ENCODE measurements around the gene ASCL5.

ASCL5 gene

DNA sequence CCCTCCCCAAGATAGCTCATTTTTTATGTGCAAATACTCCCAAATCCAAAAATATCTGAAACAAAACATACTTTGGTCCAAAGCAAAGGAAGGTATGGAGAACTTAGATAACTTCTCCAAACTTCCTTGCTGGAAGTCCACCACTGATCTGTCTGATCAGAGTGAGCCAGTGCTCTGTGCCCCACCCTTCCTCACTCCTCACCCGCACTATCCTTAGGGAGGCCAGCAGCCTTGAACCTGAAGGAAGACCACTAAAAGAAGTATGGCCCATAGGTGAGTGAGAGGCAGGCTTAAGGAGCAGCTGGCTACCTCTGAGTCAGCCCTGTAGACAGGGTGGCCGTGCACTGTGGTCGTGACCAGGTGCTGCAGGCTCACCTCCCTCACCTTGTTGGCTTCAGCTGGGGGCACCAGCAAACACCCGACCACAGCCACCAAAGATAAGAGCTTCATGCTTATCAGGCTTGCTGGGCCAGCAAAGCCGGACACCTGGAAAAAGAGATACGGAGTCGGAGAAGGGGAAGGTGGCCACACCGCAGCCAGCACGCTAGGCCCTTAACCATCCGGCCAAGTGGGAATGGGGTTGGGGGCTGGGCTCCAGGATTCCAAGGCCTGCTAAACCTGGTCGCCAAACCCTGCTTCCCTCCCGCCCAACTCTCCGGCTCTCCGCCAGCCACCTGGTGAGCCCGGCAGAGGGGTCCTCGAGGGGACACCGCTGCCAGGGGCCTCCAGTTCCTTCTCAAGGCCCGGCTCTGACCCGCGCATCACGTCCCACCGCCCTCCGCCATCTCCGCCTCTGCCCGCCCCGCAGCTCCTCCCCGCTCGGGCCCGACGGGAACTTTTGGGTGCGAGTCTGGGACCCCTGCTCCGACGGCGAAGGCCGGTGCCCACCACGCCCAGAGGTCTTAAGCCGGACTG, 26.7 kb upstream of the ASCL5 start:
- DNase-seq = no peak

DNA sequence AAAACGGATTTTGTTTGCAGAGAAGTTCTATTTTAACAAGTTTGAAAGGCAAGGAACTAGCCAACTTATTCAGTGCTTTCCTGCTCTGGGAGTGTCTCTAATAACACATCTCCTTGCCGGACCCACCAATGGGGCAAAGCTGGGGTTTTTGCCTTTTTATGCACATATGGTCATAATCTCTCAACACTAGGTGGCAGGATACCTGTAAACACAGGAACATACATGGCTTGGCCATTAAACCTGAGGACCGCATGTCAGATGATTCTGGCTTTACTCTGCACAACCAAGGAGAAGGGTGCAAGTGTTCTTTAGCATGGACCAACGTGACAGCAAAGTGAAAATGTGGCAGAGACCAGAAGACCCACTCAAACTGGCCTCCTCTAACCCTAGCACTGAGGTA, 22.4 kb upstream of the ASCL5 start:
- DNase-seq = no peak

DNA sequence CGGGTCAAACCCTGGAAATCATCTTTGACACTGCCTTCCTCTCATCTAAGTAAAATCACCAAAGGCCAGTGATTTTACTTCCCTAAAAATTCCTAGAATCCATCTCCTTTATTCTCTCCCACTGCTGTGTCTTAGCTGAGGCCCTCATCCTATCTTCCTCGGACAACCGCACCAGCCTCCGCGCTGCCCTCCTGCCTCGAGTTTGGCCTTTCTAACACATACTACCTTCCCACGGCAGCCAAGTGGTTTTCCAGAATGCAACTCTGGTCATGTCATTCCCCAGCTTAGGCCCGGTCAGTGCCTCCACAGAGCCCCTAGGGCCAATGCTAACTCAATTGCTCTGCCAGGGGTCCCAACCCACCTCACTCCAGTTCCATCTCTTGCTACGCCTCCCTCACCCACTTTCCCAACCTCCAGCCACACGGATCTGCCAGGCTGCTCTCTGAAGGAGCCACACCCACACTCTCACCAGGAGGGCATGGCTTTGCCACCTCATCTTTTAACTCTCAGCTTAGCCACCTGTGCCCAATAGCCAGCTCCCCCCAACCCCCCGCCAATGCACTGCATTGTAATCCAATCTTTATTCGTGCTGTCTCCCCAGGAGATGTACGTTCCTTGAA, 20.5 kb upstream of the ASCL5 start:
- no peak for DNase-seq

DNA sequence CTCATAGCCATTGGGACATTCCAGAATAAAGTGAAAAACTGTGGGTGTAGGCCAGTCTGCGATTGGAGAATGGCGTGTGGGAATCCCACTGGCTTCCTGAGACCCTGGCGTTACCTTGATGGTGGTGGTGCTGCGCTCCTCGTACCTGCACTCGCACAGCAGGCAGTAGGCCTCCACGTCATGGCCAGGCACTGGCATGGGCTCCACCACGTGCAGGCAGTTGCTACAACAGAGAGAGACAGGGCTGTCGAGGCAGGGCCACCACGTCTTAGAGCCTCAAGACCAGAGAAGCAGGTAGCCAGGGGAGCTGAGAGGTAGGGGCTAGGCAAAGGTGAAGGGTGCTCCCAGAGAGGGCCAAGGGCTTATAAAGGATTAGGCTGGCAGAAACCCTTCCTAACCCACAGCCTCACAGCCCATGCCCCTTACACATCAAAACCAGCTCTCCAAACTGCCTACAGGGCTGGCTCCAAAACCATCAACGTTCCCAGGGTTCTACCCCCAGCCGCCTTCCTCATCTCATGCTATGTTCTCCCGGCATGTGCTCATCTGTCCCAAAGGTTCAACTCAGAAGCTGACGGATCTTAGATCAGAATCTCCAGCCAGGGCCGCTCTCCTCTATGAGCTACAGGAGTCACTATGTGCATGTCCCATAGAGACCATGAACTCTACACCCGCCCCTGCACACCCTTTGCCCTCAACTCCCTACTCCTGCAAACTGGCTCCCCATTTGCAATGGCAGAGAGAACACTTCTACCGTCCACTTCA, 19.8 kb upstream of the ASCL5 start:
- DNase-seq = no peak

DNA sequence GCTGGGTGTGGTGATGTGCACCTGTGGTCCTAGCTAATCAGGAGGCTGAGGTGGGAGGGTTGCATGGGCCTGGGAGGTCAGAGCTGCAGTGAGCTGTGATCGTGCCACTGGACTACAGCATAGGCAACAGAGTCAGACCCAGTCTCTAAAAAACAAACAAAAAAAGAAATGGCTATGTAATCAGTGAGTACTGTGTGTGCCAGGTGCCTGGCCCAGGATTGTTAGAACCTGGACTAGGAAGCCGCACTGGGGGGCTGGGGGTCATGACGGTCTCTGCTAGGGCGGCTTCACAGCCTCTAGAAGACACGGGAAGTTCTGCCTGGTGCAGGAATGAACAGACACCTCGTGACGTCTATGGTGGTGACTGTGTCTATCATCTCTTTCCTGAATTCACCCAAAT, 18.8 kb upstream of the ASCL5 start:
- no peak for DNase-seq

DNA sequence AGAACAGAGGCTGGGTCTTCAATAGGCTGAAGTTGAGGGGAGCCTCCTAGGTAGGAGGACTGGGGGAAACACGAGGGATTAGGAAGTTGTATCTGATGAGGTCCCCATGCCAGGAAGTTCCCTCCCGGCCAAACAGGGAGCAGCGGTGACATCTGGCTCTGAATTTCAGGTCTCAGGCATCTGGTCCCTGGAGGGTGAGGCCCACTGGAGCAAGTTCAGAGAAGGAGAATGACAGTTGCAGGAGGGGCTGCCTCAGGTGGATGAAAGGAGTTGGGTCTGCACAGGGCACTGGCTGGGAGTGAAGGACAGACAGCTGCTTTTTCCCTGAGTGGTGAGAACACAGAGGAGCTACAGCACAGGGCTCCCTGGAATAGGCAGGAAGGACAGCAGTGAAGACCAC, 18.1 kb upstream of the ASCL5 start:
- no peak for DNase-seq

DNA sequence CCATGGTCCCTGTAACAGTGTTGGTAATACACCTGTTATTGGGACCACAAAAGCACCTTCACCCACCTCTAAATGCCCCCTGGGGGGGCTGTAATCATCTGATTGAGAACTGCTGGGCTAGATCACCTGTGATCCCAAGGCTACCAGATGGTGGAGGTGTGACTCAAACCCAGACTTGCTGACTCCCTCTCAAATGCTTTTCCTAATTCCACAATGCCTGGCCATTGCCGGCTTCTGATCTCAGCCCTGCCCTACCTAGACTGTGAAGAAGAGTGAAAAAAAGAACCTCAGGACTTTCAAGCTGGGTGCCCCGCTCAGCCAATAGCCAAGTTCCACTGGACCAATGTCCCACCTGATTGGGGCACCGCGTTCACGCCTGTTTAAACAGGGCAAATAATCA, 17.7 kb upstream of the ASCL5 start:
- DNase-seq = no peak

DNA sequence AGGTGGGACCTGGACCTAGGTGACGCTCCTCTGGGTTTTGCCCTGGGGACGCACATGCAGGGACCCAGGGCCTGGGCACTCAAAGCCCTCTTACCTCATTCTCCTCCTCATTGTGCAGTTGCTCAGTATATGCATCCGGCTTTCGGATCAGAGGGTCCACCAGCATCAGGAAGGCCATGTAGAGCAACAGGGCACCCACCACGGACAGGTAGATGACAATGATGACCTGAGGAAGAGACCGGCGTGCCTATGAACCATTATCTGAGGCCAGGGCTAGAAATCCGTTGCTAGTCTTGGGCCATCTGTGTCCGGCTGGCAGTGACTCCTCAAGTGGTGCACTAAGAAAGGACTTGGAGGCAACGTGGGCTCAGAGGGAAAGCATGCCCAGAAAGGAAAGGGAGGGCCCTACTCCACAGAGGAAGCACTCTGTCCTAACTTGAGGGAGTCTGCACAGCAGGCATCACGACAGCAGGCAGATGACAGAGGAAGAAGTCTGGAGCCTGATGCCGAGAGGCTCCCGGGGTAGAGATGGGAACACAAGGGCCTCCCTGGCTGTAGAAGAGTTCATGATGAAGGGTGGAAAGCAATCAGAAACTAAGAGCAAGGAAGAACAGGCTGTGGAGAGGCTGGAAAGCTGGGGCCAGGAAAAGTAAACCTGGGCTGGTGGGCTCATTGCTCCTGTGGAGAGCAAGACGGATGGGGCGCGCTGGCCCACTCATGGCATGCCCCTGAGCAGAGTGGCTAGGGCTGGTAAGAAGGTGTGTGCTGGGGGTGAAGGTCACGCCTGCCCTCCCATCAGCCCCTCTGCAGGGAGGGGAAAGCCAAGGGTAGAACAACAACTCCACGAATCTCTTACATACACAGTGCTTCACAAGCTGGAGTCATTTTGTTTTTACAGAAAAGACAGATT, 17.0 kb upstream of the ASCL5 start:
- DNase-seq = no peak

DNA sequence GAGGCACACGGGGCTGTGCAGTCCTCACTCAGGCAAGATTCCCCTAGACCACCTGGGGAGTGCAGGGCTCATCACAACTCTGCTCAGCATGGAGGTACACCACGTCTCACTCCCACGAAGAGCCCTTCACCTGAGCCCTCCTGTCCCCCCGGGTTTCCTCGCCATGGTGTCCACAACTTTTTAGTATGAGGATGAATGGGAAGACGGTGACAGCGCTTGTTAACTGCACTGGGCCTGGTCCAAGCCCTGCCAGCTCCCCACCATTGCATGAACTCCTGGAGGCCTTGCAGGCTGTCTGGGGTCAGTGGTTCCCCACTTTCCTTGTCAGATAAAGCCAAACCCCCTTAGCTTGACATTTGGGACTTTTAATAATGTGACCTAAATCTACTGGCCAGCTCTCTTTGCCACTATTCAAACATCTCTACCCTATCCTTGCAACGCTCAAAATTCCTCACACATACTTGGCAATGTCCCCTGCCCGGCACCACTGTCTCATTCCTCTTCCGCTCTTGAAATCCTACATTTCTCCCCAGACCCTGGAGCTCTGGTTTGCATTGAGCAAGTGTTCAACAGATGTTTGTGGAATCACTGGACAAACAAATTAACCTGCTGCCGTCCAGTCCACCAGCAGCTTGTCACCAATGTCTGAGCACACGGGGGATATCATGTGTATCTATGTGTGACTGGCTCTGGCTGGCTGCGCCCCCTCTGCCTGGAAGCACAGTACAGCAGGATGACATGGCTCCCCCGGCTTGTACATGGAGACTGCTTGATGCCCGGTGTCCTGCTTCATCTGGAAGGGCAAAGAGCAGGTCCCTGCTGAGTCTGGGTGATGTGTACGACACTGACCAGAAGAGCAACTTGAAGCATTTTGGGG, 16.1 kb upstream of the ASCL5 start:
- DNase-seq = no peak

DNA sequence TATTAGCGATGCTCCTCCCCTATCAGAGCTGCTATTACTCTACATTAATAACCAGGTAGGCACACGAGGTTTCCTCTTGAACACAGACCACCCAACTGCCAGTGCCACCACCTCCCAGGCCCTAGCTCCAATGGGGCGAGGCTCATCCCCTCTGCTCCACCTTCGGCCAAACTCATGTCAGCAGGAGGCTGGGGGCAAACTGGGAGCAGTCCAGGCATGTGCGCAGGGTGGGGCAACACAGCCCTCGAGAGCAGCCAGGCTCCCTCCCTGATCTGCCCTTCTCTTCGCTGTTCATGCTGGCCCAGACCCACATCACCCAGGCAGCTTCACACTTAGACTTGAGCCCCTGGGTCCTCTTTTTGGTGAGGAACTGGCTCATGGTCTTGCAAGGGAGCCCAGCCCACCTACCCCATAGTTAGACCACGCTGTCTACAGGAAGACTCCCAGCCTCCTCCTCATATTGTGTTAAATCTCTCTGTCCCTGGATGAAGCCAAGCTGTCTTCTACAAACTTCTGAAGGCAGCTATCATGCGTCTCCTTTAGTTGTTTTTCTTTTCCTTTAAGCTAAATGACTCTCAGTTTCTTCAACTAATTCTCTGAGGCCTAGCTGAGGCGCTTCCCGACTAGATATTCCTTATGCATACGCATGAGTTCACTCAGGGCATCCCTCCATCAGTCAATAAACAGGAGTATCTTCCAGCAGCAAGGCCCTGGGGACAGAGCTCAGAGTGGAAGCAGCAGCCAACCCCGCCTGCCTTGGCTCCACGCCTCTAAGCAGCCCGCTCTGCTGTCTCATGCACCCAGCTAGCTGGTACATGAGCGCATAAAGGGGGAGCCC, 15.2 kb upstream of the ASCL5 start:
- peak; percentile 70 for DNase-seq

DNA sequence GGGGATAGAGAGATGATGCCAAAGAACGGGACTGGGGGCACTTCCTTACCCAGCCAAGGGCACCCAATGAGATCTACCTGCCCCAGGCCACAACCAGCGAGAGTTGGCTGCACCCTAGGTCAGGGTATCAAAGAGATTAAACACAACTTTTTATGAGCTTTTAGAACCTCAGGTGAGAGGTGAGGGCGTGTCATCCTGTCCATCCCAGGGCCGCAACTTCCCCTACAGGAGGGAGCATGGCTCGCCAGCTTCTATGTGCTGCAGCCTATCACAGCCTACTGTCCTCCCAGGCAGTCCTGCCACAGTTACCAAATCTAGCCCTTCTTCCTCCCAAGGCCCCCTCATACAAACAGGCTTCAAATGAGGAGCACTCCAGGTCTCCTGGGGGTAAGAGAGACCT, 14.4 kb upstream of the ASCL5 start:
- DNase-seq = no peak

DNA sequence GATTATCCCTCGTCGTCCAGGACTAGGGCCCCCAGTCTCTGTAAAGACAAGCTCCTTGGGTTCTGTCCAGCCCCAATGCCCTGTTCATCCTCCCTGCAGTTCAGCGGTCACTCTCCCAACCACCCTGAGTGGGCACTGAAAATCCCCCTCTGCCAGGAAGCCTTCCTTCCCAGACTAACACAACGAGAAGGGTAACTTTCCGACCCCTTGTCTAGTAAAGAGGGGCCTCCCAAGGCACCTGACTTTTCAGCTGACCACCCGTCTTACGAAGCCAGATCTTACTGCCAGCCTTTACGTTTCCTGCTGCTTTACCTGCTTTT, 13.9 kb upstream of the ASCL5 start:
- no peak for DNase-seq

DNA sequence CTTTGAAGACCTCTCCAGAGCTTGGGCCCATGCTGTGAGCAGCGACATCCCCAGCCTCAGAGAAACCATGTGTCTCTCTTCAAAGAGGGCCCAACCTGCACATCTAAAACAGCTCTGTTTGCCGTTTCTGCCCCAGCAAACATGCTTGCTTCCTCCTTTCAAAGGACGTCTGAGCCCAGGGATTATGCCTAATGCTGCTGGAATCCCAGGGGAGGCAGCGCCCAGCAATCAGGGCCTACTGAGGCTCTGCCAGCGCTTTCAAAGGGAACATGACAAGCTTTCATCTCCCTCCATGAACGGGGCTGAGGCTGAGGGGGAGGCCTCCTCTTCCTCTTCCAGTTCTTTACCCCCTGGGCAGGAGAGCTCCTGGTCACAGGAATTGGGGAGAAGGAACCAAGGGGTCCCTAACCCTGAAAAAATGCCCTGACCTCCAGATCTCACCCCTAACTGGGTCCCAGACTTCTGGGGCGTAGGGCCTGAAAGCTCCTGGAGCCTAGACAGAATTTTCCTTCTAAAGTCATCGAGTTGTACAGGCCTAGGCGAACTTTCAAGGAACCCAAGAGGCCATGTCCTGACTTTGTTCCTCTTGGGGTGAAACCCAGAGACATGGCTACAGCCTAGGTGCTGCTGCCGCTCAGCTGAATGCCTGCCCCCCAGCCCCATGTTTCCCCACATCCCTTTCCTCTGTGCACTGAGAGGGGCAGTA, 13.4 kb upstream of the ASCL5 start:
- DNase-seq = no peak

DNA sequence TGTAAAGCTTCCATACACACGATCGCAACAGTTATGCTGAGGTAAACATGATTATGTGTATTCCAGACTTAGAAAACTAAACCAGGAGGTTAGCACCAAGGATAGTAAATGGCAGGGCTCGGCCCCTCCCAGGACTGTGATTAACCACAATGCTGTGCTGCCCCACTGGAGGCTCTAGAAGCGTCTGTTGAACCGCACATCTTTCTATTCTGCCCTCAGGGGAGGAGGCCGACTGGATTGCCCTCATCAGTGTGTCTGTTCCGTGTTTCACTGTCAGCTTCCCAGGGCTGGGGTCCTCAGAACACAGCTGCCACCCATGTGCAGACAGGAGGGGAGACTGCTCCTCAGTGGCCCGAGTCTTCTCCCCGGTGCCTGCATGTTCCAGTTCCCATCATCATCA, 12.8 kb upstream of the ASCL5 start:
- no peak for DNase-seq

DNA sequence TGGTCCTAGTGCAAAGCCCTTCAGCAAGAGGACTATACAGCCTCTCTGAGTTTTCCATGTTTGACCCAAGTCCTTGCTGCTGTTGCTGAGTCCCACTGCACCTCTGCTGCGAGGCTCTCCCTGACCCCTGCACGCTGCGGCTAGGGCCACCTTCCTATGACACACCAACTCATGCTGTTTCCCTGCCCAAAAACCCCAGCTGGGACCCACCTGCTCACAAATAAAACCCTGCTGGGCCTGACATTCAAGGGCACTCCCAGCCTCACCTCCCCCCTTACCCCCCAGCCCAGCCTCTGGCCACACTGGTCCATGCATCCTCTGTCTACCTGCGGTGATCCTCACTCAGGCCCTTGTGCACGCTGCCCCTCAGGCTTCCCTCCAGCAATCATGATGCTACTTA, 12.3 kb upstream of the ASCL5 start:
- DNase-seq = no peak

DNA sequence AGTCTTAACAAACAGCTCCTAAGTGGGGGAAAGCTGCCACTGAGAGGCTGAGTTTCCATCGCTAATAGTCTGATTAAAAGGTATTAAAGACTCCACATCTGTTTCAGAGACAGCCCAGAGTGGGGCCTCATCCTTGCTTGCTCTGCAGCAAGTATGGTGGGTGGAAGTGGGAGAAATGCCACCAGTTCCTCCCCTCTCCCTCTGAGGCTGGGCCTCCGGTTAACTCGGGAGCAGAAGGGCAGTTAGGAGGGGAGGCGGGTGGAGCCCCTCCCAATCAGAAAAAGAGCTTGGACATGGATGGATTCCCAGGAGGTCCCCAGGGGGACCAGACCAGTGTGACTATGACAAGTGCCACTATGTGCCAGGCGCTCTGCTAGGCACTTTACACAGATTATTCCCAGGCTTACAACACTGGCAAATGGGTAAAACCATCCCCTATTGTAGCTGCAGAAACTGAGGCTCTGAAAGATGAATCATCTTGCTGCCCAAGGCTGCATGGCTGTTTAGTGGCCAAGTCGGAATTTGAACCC, 11.4 kb upstream of the ASCL5 start:
- no peak for DNase-seq

DNA sequence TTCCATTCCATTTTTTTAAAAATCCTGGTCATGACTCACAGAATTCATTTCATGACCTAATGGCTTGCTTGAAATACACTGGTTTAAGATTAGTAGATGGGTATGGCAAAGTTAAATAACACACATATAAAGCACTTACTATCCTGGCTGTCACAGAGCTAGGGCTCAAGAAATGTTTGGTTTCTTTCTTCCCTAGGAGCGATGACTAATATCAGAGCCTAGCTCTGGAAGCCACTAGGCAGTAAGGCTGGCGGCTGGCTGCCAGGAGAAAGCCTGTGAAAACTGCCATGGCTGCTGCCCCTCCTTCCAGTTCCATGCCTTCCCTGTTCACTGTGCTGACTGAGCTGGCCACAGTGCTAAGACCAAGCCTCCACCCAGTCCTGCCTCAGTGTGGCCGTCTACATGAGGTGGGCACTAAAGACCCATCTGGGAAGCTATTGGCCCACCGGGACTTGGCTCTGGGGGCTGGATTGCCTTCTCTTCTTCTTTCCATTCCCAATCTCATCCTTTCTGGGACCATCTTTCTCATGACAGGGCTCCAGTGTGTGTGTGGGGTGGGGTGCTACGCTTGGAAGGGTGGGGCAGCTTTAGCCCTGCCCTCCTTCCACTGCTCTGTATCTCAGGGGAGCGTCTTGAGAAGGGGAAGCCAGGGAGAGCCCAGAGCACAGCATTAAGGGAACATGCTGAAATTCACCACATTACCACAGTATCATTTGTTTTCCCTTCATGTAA, 10.8 kb upstream of the ASCL5 start:
- peak; percentile 83 for DNase-seq

DNA sequence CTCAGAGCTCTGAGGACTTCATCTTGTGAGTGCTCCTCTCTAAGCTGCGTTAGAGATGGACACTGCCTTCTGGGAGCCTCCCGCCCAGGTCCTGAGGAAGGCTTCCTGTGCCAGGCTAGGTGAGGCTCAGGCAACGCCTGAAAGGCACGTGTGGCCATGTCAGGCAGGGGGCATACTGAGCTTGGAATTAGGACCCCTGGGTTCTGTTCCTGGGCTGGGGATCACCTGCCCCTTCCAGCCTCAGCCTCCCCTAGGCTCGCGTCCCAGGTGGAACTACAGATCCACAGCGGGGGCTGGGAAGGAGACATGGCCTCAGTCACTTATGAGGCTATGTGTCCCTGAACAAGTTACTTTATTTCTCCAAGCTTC, 10.0 kb upstream of the ASCL5 start:
- DNase-seq = no peak

DNA sequence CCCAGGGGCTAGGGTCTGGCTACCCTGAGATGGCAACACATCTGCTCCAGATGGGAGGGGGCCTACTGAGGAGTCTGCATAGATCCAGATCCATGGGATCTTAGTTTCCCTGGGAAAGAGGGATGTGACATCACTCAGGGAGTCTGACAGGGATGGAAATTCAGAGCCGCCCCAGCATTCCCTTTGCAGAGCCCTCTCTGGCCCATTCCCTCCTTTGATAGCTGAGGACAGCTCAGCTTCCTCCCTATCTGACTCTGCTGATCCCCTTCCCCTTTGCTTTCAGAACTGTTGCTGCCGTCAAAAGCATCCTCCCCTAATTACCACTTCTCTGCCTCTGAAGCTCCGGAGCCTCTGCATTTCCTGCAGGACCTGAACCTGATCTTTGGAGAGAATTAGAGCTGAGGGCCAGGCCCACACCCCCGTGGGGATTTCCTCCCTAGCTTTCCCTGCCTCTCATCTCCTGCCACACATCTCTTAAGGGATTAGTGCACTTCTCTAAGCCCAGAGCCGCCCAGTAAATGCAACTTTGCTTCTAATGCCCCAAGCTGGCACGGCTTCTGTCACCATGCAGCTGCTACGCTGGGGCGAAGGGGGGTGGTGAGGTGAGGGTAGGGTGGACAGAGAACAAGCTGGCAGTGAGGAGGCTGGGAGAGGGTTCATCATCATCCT, 9.5 kb upstream of the ASCL5 start:
- no peak for DNase-seq
